Head of caudate nucleus (tissue), 42 donors: ENCODE results near the gene CCDC196.
"Not testable (repeated sequence)": the region's sequence is repeated elsewhere in the genome, so short reads cannot be mapped to it uniquely, and the experiment has no call there.

Experiments used
- DNase-seq, 42 donors: peaks; one replicate each; pipeline versions ENCODE4 v3.0.0 to v3.0.0-alpha.2; 2020 to 2021; ENCODE audit warnings: mixed read lengths in 7 of 42
- intact Hi-C: fragments of 100-400 bp; cut with DNase I; formaldehyde crosslinking; loops from one replicate; pipeline ENCODE4 v1.15.0; 2022

CCDC196 gene

GRCh38 chr14:66539034-66539433 is 52.9 kb downstream of the CCDC196 start:
- DNase-seq: peak in 1 of 42 donors; percentile 3
- intact Hi-C loops: no loop called here

GRCh38 chr14:66540038-66540437 is 53.9 kb downstream of the CCDC196 start:
- peak in 1 of 42 donors; percentile 7 for DNase-seq

GRCh38 chr14:66541627-66542026 is 55.5 kb downstream of the CCDC196 start:
- DNase-seq: no peak
- intact Hi-C loops: no loop called here

More at GRCh38 chr14:66540038-66540437, 53.9 kb downstream of the CCDC196 start:
- intact Hi-C loops: no loop called here

- intact Hi-C loops: no loop called here
- no peak for DNase-seq
Observed at GRCh38 chr14:66543996-66544395, 57.8 kb downstream of the CCDC196 start.

- intact Hi-C loops, DNase-seq: not testable (repeated sequence)
Observed at GRCh38 chr14:66545191-66545590, 59.0 kb downstream of the CCDC196 start.

GRCh38 chr14:66545751-66546150 is 59.6 kb downstream of the CCDC196 start:
- intact Hi-C loops, DNase-seq: not testable (repeated sequence)
